Fibroblast of skin of right biceps (primary cell): ENCODE data around the gene ADIPOR2.
"Not testable (repeated sequence)": the region's sequence is repeated elsewhere in the genome, so short reads cannot be mapped to it uniquely, and the experiment has no call there.

ENCODE experiments used
- DNase-seq: peaks from one replicate; pipeline ENCODE4 v3.0.0-alpha.2; 2013

ADIPOR2 gene

DNA sequence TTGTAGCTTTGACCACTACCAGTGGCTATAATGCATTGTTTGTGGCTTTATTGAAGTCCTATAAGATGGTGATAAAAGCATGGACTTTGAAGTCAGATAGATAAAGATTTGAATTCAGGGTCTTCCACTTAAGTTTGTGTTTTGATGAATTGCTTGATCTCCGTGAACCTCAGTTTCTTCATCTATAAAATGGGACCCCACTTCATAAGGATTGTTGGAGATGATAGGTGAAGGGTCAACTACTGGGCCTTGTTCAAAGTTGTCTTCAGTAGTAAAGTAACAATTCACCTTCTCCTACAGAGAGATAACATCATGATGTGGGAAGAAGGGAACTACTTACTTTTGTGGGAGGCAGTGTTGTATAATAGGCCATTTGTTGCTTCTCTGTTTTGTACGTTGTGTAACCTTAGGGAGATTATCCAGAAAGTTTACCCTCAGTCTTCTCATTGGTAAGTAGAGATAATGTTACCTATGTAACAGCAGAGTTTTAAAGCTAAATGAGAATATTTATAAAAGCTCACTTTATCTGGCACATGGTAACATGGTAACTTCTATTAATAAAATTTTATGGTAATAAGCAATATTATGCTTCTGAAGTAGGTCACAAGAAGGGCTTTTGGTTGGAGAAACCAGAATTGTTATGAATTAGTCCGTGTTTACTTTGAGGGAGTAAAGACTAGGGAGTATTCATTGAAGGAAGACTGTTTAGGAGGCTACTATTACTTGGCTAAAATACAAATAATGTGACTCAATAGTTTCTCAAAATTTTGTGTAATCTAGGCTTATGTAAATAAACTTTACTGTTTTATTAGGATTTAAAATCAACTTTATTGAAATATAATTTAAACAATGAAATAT, 15.1 kb downstream of the ADIPOR2 start:
- no peak for DNase-seq

- no peak for DNase-seq
Observed at GRCh38 chr12:1706632-1706980, 15.7 kb downstream of the ADIPOR2 start.

- DNase-seq: no peak
Observed at GRCh38 chr12:1707051-1707450, 16.2 kb downstream of the ADIPOR2 start.

DNA sequence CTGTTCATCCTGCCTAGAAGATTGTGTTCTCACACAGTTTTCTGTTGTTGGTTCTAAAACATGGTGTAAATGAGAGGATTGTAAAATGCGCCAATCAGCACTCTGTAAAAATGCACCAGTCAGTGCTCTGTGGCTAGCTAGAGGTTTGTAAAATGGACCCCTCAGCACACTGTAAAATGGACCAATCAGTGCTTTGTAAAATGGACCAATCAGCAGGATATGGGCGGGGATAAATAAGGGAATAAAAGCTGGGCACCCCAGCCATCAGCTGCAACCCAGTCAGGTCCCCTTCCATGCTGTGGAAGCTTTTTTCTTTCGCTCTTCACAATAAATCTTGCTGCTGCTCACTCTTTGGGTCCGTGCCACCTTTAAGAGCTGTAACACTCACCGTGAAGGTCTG, 19.1 kb downstream of the ADIPOR2 start:
- not testable (repeated sequence) for DNase-seq

- not testable (repeated sequence) for DNase-seq
Observed at GRCh38 chr12:1710870-1711269, 20.0 kb downstream of the ADIPOR2 start.

- DNase-seq: not testable (repeated sequence)
Observed at GRCh38 chr12:1711536-1712211, 20.8 kb downstream of the ADIPOR2 start.

GRCh38 chr12:1712305-1712704, 21.4 kb downstream of the ADIPOR2 start:
- DNase-seq: not testable (repeated sequence)

DNA sequence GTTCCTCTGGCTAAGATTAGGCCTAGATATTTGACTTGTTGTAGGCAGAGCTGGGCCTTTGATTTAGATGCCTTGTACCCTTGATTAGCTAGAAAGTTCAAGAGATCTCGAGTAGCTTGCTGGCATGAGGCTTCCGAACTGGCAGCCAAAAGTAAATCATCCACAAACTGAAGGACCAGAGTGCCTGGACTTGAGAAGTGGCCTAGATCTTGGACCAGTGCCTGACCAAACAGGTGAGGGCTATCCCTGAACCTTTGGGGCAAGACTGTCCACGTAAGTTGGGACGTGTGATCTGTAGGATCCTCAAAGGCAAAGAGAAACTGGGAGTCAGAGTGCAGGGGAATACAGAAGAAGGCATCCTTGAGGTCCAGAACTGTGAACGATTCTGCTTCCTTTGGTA, 22.0 kb downstream of the ADIPOR2 start:
- DNase-seq: not testable (repeated sequence)

- not testable (repeated sequence) for DNase-seq
Observed at GRCh38 chr12:1713783-1714348, 23.0 kb downstream of the ADIPOR2 start.

DNA sequence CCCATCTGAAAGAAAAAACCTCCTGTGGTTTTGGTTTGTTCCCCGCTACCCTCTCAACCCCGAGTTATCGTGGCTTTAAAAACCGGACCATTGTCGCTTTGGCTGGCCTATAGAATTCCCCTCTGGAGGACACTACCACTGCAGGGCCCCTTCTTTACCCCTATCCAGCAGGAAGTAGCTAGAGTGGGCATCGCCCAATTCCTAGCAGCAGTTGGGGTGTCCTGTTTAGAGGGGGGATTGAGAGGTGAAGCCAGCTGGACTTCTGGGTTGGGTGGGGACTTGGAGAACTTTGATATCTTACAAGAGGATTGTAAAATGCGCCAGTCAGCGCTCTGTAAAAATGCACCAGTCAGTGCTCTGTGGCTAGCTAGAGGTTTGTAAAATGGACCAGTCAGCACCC, 24.6 kb downstream of the ADIPOR2 start:
- DNase-seq: not testable (repeated sequence)

- no peak for DNase-seq
Observed at GRCh38 chr12:1716215-1716862, 25.5 kb downstream of the ADIPOR2 start.

DNA sequence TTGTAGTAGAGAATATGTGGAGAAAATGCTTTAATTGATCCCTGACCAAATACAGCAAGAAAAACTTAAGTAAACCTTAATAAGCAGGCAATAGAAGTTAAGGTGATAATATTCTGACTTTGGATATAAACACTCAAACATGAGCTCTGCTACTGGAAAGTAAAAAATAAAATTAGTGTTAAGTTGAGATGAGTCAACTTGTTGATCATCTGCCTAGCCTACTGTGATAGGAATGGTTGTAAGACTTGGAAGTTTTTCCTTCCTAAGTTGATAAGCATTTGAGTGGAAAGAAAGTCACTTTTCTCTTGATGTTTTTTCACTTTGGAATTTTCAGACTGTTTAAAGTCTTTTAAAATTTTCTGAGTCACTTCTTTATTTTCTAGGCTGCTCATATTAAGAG, 26.0 kb downstream of the ADIPOR2 start:
- DNase-seq: peak; percentile 16

DNA sequence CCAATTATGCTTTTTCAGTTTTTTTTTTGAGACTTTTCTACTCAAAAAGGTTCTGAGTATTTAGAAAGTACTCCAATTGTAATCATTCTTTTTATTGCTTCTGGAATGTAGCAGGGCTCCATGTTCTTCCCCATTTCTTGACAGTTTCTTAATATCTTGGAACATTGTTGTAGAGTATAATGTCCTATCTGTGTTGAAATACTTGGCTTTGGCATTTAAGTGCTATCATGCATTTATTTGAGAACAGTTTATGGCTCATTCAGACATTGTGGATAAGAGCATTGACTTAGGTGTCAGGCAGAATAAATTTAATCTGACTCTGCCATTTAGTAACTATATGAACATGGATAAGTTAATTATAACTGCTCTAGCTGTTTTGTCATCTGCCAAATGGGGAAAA, 28.3 kb downstream of the ADIPOR2 start:
- DNase-seq: no peak

DNA sequence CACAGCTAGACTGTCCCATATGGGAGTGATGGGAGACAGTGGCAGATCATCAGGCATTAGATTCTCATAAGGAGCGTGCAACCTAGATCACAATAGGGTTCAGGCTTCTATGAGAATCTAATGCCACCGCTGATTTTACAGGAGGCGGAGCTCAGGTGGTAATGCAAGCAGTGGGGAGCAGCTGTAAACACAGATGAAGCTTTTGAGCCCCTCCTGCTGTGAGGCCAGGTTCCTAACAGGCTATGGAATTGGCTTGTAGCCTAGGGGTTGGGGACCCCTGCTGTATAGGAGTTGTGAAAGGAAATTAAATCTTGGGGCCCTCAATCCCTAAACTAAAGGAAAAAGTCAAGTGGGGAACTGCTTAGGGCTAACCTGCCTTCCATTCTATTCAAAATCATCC, 29.6 kb downstream of the ADIPOR2 start:
- DNase-seq: no peak

GRCh38 chr12:1723721-1724120, 32.9 kb downstream of the ADIPOR2 start:
- DNase-seq: no peak

DNA sequence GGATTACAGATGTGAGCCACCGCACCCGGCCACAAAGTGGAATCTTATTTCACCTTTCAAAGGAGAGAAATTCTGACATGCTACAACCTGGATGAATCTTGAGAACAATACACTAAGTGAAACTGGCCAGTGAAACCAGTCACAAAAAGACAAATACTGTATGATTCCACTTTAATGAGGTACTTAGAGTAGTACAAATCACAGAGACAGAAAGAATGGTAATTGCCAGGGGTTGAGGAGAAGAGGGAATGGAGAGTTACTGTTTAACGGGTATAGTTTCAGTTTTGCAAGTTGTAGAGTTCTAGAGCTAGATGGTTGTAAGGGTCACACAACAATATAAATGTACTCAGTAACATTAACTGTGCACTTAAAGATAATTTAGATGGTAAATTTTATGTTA, 33.4 kb downstream of the ADIPOR2 start:
- no peak for DNase-seq

GRCh38 chr12:1726753-1727152, 35.9 kb downstream of the ADIPOR2 start:
- DNase-seq: no peak

- DNase-seq: no peak
Observed at GRCh38 chr12:1728824-1729223, 38.0 kb downstream of the ADIPOR2 start.

DNA sequence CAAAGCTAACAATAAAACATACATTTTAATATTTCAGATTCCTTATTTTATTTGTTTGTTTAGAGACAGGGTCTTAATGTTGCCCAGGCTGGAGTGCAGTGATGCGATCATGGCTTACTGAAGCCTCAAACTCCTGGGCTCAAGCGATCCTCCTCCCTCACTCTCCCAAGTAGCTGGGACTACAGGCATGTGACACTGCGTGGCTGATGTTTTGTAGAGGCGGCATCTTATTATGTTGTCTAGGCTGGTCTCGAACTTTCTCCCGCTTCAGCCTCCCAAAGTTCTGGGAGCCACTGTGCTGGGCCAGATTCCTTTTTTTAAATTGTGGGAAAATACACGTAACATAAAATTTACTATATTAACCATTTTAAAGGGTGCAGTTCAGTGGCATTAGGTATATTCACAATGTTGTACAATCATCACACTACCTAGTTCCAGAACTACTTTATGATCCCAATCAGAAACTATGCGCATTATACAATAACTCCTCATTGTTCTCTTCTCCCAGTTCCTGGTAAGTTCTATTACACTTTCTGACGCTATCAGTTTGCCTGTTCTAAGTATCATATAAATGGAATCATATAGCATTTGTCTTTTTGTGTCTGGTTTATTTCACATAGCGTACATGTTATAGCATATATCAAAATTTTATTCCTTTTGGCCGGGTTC, 40.3 kb downstream of the ADIPOR2 start:
- DNase-seq: no peak

DNA sequence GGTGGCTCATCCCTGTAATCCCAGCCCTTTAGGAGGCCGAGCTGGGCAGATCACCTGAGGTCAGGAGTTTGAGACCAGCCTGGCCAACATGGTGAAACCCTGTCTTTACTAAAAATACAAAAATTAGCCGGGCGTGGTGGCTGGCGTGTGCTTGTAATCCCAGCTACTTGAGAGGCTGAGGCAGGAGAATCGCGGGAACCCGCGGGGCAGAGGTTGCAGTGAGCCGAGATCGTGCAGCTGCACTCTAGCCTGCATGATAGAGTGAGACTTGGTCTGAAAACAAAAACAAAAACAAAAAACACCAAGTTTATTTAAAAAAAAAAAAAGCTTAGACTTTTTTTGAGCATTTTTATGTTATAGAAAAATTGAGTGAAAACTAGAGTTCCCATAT, 40.8 kb downstream of the ADIPOR2 start:
- not testable (repeated sequence) for DNase-seq

DNA sequence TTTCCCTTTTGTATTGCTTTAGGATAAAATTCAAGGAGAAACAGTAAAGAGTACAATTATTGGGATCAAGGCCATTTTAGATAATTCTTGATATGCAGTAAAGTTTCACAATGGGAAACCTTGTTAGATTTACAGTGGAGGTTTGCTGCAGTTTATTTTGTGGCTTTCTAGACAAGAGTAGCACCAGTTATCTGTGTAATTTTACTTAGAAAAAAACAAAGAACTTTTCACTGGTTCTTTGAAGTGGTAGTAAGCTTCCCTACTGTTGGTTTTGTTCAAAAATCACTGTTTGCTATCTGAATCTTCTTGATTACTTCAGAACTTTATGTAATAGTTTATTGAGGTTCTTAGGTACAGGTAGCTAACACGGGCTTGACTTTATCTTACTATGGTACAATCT, 42.0 kb downstream of the ADIPOR2 start:
- DNase-seq: no peak

DNA sequence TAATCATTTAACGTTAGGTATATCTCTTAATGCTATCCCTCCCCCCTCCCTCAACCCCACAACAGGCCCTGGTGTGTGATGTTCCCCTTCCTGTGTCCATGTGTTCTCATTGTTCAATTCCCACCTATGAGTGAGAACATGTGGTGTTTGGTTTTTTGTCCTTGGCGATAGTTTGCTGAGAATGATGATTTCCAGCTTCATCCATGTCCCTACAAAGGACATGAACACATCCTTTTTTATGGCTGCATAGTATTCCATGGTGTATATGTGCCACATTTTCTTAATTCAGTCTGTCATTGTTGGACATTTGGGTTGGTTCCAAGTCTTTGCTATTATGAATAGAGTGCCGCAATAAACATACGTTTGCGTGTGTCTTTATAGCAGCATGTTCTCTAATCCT, 42.8 kb downstream of the ADIPOR2 start:
- DNase-seq: not testable (repeated sequence)
